DMS79 (cell line): Measurements from ENCODE around the gene ADORA1.

ENCODE experiments used
- DNase-seq: peaks from one replicate; lab custom pipeline; 2025; lab: John Stamatoyannopoulos, UW

ADORA1 gene

GRCh38 chr1:203186446-203187303 is 59.1 kb downstream of the ADORA1 start, which contains the start of gene CHI3L1:
TSS of gene CHI3L1 (minus strand) at chr1:203186704. CDS start at chr1:203186623, 81 bp downstream.
- no peak for DNase-seq

GRCh38 chr1:203187304-203187685 is 59.8 kb downstream of the ADORA1 start:
- DNase-seq, result no peak

- DNase-seq, result no peak
These were observed 60.3 kb downstream of the ADORA1 start for GRCh38 chr1:203187689-203188264.

GRCh38 chr1:203188686-203189232 is 61.2 kb downstream of the ADORA1 start:
- DNase-seq, result no peak

GRCh38 chr1:203189951-203190352 is 62.4 kb downstream of the ADORA1 start:
- peak; percentile 54 for DNase-seq

- DNase-seq, result no peak
These were observed 63.4 kb downstream of the ADORA1 start for GRCh38 chr1:203190949-203191348.

- no peak for DNase-seq
These were observed 68.8 kb downstream of the ADORA1 start for GRCh38 chr1:203196371-203196770.

GRCh38 chr1:203197625-203198024 is 70.1 kb downstream of the ADORA1 start:
- DNase-seq, result no peak

- DNase-seq, result no peak
These were observed 71.5 kb downstream of the ADORA1 start for GRCh38 chr1:203199002-203199401.

- DNase-seq, result no peak
These were observed 71.9 kb downstream of the ADORA1 start for GRCh38 chr1:203199481-203199815.

GRCh38 chr1:203199816-203200571 is 72.5 kb downstream of the ADORA1 start:
- DNase-seq, result no peak

GRCh38 chr1:203200916-203201315 is 73.4 kb downstream of the ADORA1 start:
- no peak for DNase-seq

- DNase-seq, result no peak
These were observed 74.1 kb downstream of the ADORA1 start for GRCh38 chr1:203201516-203202205.

GRCh38 chr1:203202431-203203245 is 75.1 kb downstream of the ADORA1 start:
- DNase-seq, result no peak

GRCh38 chr1:203204756-203205155 is 77.2 kb downstream of the ADORA1 start:
- DNase-seq, result no peak

- DNase-seq, result no peak
These were observed 78.7 kb downstream of the ADORA1 start for GRCh38 chr1:203206129-203206687.

- no peak for DNase-seq
These were observed 80.2 kb downstream of the ADORA1 start for GRCh38 chr1:203207751-203208150.

- no peak for DNase-seq
These were observed 80.7 kb downstream of the ADORA1 start for GRCh38 chr1:203208181-203208580.

GRCh38 chr1:203210350-203210749 is 82.8 kb downstream of the ADORA1 start:
- DNase-seq, result no peak

- no peak for DNase-seq
These were observed 83.5 kb downstream of the ADORA1 start for GRCh38 chr1:203210988-203211387.

GRCh38 chr1:203211812-203212211 is 84.3 kb downstream of the ADORA1 start:
- DNase-seq, result no peak
